ENCODE data around the gene FBXL7. TPM values are rescaled to one million over a fixed set of nuclear protein-coding genes. Genes with fewer than 3 reads are reported as not detected.

Gene FBXL7
- total and polyA plus RNA-seq, 9 of the 15 experiments (the other 6 are each of a cell fraction or from before 2014, with no cell fraction given) = 0.04 to 0.08 TPM; not detected in 7

DNA sequence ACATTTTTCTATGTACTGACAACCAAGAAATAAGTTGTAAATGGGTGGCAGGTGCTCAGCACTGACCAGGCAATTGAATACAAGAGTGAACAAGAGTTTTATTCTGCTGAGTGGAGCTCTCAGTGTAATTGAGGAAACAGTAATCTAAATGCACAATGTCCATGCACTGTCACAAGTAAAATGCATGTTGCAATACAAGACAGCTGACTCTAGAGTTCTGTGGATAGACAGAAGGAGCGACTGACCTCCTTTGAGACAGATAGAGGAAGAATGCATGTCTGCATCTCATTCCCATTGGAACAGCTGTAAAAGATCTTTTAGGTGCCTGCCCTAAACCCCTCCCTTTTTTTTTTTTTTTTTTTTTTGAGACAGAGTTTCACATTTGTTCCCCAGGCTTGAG is 299.0 kb downstream of the FBXL7 start:
- ATAC-seq (no peak), DNase-seq (ENCODE audit: extremely low read depth in 1 of 4, low spot score in 3 of 4) (no peak), FAIRE-seq (no peak)
- H3K36me3 ChIP-seq (ENCODE audit: control insufficient read depth, insufficient read depth, low read length) = no peaks in the 10 kb centered on the region
- no peak overlapping the region for H3K4me2 ChIP-seq (ENCODE audit: insufficient read depth, low read length)
- POLR2A ChIA-PET = no interaction called here
- H3K27me3 ChIP-seq (ENCODE audit: control insufficient read depth in 2 of 2, insufficient read depth in 2 of 2, low read length in 2 of 2) = no peaks in the 10 kb centered on the region
- in situ Hi-C loops (cut with MboI) = no loop called here
- CTCF ChIA-PET (ENCODE audit: low intra/inter-chr PET ratio) = no interaction called here
- TF ChIP-seq, protein P1, sequence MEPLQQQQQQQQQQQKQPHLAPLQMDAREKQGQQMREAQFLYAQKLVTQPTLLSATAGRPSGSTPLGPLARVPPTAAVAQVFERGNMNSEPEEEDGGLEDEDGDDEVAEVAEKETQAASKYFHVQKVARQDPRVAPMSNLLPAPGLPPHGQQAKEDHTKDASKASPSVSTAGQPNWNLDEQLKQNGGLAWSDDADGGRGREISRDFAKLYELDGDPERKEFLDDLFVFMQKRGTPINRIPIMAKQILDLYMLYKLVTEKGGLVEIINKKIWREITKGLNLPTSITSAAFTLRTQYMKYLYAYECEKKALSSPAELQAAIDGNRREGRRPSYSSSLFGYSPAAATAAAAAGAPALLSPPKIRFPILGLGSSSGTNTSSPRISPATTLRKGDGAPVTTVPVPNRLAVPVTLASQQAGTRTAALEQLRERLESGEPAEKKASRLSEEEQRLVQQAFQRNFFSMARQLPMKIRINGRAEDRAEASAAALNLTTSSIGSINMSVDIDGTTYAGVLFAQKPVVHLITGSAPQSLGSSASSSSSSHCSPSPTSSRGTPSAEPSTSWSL (CRISPR knock-in tag; IDR thresholded peaks at IDR 0.05; ENCODE audit: borderline replicate concordance) = no peak
- TF ChIP-seq, protein P2, sequence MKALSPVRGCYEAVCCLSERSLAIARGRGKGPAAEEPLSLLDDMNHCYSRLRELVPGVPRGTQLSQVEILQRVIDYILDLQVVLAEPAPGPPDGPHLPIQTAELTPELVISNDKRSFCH (CRISPR knock-in tag; IDR thresholded peaks at IDR 0.05) = no peak
- TF ChIP-seq, protein P2 (tag; IDR thresholded peaks at IDR 0.05) = no peak
- TF ChIP-seq ZNF174 (CRISPR knock-in tag; IDR thresholded peaks at IDR 0.05) (no peak), ZBTB17 (CRISPR knock-in tag; IDR thresholded peaks at IDR 0.05) (no peak), ZNF766 (CRISPR knock-in tag; conservative IDR thresholded peaks at IDR 0.05) (no peak), BRD9 (IDR thresholded peaks at IDR 0.05; ENCODE audit: low read depth, partially characterized antibody) (no peak), ASH1L (IDR thresholded peaks at IDR 0.05; ENCODE audit: borderline replicate concordance, low read depth, partially characterized antibody) (no peak), GATAD2A (IDR thresholded peaks at IDR 0.05) (no peak), ARNT (IDR thresholded peaks at IDR 0.05) (no peak), HOXB6 (CRISPR knock-in tag; IDR thresholded peaks at IDR 0.05; ENCODE audit: borderline replicate concordance) (no peak), ZNF384 (IDR thresholded peaks at IDR 0.05; ENCODE audit: low read depth, low read length) (no peak), MYNN (IDR thresholded peaks at IDR 0.05) (no peak), MYNN (CRISPR knock-in tag; IDR thresholded peaks at IDR 0.05) (no peak), TFAM (CRISPR knock-in tag; conservative IDR thresholded peaks at IDR 0.05) (no peak)
- no peak overlapping the region for H3K27ac ChIP-seq (ENCODE audit: extremely low read depth, low read depth, low read length)
- H3K4me3 ChIP-seq = no peak overlapping the region
- no peaks in the 10 kb centered on the region for H3K9me1 ChIP-seq (ENCODE audit: control insufficient read depth, insufficient read depth, low read length)
- 0% methylated on average over 1 of the region's 1 CpG for WGBS (ENCODE audit: insufficient coverage, low coverage, missing lambda C conversion rate)
- H4K20me1 ChIP-seq (replicated peaks; ENCODE audit: control insufficient read depth, insufficient read depth, low read length) = no peaks in the 10 kb centered on the region
- intact Hi-C loops (cut with micrococcal nuclease) = no loop called here
- H3K9ac ChIP-seq (ENCODE audit: insufficient read depth in 1 of 2, low read depth in 2 of 2, low read length in 2 of 2) = no peak overlapping the region
- H2AFZ ChIP-seq (ENCODE audit: low read depth, low read length) = no peak overlapping the region
- H3K9me3 ChIP-seq (replicated peaks; ENCODE audit: control insufficient read depth, insufficient read depth, low read depth, low read length) = no peaks in the 10 kb centered on the region; the same call in none of the 2 replicates
- no peaks in the 10 kb centered on the region for H3K79me2 ChIP-seq (ENCODE audit: control insufficient read depth, insufficient read depth, low read length)
- H3K4me1 ChIP-seq (replicated peaks in 1 of 2; ENCODE audit: control insufficient read depth in 2 of 2, insufficient read depth in 2 of 2, low read length in 2 of 2) = no peaks in the 10 kb centered on the region
- no TSS peak for BruUV-seq (replicated peaks)

Measured in K562 (cell line).